NCI-H1436 (cell line): ENCODE measurements around the gene MKNK1.

Experiments
- DNase-seq: peaks from one replicate; lab custom pipeline; 2025; lab: John Stamatoyannopoulos, UW

MKNK1 gene

DNA sequence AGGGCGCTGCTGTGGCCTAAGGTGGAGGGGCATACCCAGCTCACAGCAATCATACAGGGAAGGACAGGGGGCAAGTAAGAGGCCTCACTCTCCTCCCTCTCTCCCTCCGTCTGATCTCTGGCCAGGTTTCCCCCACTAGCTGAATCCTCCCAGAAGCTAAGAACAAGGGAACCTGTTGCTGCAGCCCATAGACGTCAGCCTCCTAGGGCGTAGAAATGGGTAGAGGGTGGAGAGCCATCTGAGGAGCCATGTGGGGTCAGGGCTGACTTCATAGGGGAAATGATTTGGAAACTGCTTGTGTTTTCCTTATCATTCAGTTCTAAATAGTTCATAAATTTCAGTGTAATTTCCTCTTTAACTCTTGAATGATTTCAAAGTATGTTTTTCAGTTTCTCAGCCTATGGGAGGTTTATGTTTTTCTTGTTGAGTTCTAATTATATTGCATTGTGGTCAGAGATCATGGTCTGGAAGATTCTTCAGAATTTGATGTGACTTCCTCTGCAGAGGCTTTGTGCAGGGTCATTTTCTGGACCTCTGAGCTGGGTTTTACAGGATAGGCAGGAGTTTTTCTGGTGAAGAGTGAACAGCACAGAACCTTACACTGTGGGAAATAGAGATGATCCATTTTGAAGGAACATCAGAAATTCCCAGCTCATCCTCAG is 14.8 kb upstream of the MKNK1 start:
- no peak for DNase-seq

- no peak for DNase-seq
Measured at GRCh38 chr1:46617833-46618232, 13.8 kb upstream of the MKNK1 start.

DNA sequence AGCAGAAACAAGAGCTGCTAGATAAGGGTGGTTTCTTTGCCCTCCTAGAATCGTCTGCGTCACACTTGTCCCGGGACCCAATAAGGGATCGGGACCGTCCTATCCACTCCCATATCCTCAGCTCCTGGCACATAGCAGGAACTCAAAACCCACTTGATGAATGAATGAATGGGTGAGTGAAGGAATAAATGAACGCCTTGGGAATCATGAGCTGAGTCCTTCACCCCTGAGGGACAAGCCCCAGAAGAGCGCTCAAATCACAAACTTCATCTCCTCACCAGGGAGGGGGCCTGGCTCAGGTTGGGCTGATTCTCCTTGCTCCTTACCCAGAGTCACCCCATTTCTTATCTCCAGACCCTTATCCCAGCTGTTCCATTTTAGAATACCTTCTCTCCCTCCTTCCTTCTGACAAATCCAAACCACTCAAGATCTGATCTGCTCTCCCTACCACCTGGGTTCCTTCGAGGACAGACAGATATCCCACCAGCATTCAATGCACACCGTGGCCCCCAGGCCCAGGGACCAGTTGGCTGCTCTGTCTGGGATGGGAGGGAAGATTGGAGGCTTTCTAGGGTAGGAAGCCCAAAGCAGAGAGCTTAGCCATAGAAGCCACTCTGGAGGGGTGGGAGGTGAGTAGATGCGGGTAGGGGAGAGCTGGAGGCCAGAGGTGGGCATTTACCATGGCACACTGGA is 13.2 kb upstream of the MKNK1 start:
- DNase-seq: no peak

- DNase-seq: no peak
Measured at GRCh38 chr1:46616277-46617107, 12.4 kb upstream of the MKNK1 start, which contains the start of gene MOB3C. Gene MOB3C, minus strand, starts transcription at chr1:46616811. Its CDS starts 3,490 bp downstream, at chr1:46613321.

DNA sequence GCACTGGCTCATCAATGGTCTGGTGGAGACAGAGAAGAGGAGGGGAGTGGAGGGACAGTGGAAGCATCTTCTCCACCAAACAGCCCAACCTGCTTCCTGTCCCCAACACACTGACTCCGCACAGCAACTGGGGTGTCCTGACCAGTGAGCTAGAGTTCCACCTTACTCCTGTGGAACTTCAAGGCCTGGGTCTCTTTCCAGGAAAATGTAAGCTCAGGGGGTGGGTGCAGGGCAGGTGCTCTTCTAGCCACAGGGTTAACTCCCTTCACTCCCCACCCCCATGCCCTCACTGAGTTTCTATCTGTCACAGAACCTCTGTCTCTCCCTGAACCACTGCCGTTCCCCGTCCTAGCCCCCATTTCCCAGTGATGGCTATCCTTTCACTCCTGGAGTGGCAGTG is 11.7 kb upstream of the MKNK1 start:
- DNase-seq: no peak

DNA sequence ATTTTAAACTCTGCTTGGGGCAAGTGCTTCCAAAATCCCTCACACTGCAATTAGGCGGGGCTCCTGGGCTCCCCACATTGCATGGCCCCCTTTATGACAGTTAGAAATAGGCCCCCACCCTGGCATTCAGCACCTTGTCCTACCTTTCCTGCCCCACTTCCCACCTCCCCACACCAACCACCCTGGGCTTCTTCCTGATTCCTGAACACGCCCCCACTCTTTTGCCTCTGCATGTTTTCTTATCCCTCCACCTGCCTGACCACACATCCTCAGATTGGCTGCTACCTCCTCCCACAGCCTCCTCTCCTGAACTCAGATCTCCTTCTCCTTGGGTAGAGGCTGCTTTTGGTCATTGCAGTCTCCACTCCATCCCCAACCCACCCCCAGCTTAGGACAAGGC is 11.0 kb upstream of the MKNK1 start:
- no peak for DNase-seq

DNA sequence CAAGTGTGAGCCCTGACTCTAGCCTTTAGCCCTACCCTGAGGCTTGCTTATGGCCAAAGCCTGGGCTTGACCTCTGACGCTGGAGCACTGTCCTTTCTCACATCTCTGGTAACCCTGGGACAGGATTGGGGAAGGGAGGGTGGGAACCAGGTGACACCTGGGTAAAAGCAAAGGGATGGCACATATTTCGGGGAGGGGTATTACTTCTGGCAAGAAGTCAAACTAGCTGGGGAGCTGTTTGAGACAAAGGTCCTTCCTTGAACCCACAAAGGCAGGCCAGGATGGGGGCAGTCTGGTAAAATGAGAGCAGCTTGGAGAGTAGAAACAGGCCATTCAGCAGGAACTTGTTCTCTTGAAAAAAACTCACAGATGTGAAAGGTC is 10.5 kb upstream of the MKNK1 start:
- DNase-seq: no peak

DNA sequence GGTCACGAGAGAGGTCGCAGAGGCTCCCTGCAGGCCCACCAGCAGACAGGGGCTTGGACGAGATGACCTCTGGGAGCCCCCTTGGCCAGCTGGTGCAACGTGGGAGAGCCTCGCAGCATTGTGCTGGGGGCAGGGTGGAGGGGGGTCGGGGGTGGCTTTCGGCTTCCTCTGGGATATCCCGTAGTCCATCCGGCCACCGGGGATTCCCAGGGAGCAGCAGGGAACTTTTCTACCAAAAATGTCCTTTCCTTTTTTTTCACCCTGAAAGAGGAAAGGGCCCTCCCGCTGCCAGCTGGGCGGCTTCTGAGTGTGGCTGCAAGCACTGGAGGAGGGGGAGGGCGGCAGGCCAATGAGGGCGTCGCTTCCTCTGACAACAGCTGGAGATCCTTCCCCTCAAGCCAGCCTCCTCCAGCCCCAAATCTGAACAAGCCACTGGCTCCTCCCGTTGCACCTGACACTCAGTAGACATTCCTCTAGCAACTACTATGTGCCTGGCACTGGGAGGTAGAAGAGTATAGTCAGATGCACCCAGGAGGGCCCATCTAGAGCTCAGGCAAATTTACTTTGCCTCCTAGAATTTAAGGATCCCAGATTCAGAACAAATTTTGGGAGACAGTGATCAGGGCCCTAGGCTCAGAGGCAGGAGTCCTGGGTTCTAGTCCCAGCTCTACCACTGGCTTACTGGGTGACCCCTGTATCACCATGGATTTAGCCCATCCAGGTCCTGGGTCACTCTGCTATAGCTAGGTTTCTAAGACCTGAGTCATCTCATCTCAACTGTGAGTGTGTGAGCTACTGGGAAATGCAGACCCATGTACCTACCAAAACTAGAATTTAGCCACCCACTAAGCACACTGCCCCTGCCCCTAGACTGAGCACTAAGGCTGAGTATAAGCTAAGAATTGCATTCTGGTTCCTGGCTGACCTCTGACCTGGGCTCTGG is 9.9 kb upstream of the MKNK1 start:
- peak; percentile 34 for DNase-seq

- DNase-seq: no peak
Measured at GRCh38 chr1:46612937-46613660, 9.0 kb upstream of the MKNK1 start.

GRCh38 chr1:46611691-46612221 is 7.7 kb upstream of the MKNK1 start:
- no peak for DNase-seq

- DNase-seq: no peak
Measured at GRCh38 chr1:46607345-46608130, 3.5 kb upstream of the MKNK1 start.

DNA sequence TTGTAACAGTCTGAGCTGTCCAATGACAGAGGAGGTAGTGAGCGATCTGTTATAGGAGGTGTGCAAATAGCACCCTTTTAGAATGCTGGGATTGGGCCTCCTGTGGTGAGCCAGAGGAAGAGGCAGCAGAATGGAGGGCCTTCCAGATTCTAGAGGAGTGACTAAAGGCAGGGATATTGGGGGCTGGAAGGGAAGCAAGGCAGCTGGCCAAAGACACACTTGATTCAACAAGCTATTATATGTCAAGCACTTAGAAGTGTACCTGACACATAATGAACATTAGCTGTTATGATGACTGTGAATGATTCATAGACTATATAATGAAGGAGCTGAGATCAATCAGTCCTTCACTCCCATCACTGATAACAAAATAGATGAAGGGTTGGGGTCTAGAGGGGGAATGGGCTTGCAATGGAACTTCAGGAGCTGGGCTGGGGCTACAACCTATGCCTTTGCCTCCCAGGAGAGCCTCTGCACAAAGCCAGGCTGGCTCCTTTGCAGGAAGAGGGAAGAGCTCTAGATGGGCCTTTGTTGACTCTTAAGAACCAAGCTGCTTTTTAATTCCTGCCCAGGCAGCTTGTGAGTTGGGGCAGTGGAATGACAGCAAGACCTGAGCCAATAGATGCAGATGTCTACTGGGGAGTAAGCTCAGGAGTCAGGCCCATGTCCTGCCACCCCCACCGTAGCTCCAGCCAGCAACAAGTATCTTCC is 2.3 kb upstream of the MKNK1 start:
- peak; percentile 35 for DNase-seq

DNA sequence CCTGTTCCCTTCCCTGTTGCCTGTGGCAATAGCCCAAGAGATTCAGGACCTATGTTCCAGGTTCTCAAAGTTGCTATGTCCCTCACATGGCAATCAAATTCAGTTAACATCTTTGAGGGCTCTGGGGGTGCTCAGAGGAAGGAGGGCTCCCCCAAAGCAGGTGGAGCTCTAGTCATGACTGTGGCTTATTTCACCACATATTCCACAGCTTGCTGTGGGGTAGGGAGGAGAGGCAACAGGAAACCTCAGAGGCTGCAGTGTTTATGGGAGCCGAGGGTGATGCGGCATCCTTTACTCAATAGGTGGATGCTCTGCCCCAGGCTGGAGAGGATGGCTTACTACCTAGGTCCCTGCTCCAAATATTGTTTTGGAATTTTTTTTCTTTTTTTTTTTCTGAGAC is 1.2 kb upstream of the MKNK1 start:
- no peak for DNase-seq

GRCh38 chr1:46603481-46603857 is 599 bp downstream of the MKNK1 start:
- no peak for DNase-seq

- DNase-seq: no peak
Measured at GRCh38 chr1:46601257-46602007, 2.6 kb downstream of the MKNK1 start.

GRCh38 chr1:46599059-46599970 is 4.8 kb downstream of the MKNK1 start:
- DNase-seq: no peak

DNA sequence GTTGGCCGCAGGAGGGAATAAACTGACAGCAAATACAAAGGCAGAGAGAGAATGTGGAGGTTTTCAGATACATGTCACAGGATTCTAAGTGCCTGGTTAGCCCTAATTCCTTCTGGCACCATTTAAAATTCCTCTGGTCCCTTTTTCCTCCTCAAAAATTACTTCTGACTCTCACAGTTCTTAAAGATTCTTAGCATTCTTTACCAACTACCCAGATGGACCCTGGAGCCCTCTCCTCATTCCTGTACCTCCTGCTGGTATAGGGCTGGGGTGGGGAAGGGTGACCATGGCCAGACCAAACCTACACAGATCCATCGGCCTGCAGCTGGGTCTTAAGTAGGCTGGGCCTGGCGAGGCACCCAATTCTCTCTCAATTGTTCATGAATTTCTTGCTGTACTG is 7.2 kb downstream of the MKNK1 start:
- DNase-seq: no peak

DNA sequence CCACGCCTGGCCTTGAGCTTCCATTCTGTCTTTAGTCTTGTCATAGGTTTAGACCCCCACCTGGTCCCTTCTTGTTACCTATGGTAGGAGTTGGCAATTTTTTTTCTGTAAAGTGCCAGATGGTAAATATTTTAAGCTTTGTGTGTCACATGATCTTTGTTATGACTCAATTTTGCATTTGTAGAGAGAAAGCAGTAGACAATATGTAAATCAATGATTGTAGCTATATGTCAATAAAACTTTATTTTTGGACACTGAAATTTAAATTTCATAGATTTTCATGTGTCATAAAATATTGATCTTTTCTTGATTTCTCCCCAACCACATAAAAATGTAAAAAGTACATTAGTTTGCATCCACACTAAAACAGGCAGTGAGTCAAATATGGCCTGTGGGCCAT is 8.0 kb downstream of the MKNK1 start:
- no peak for DNase-seq
